ENCODE measurements around the gene KCNQ1.

DNA sequence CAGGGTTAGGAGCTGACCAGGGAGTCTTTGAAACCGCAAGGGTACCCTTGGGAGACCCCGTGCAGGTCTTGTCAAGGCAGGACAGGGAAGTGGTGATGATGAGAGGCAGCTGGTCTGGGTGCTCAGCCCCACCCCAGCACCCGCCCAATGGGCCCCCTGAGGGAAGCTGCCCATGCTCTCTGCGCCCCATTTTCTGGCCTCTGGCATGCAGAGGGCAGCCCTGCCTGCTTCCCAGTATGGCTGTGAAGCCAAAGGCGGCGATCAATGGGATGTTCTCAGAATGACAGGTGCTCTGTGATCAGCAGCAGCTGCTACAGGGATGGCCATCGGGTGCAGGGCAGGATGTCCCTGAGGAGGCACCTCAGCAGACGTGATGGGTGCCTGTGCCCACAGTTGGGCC lies 386.1 kb downstream of the KCNQ1 start:
- no peak for TF ChIP-seq EZH2phosphoT487 (IDR thresholded peaks at IDR 0.05; ENCODE audit: borderline replicate concordance)
- TF ChIP-seq, protein P1, sequence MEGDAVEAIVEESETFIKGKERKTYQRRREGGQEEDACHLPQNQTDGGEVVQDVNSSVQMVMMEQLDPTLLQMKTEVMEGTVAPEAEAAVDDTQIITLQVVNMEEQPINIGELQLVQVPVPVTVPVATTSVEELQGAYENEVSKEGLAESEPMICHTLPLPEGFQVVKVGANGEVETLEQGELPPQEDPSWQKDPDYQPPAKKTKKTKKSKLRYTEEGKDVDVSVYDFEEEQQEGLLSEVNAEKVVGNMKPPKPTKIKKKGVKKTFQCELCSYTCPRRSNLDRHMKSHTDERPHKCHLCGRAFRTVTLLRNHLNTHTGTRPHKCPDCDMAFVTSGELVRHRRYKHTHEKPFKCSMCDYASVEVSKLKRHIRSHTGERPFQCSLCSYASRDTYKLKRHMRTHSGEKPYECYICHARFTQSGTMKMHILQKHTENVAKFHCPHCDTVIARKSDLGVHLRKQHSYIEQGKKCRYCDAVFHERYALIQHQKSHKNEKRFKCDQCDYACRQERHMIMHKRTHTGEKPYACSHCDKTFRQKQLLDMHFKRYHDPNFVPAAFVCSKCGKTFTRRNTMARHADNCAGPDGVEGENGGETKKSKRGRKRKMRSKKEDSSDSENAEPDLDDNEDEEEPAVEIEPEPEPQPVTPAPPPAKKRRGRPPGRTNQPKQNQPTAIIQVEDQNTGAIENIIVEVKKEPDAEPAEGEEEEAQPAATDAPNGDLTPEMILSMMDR (conservative IDR thresholded peaks at IDR 0.05; ENCODE audit: low read length): no peak

Data from Loucy (cell line).